ENCODE data around the gene KCNK16.

KCNK16 gene

GRCh38 chr6:39327507-39327906 is 5.0 kb upstream of the KCNK16 start (continued):
- TF ChIP-seq ZNF426 (tag by site-specific recombination; IDR thresholded peaks at IDR 0.05) (no peak), ZBTB10 (tag by site-specific recombination; IDR thresholded peaks at IDR 0.05) (no peak), ZFP37 (tag by site-specific recombination; IDR thresholded peaks at IDR 0.05) (no peak)

GRCh38 chr6:39321761-39322160 is 741 bp downstream of the KCNK16 start:
- ChIA-PET CTCF (interaction anchor here (0.6 to 1.9 kb wide), 3 partner anchors 12 to 544 kb away, joined by 3 to 9 read pairs (median 3); no protein-coding TSS in a partner anchor), POLR2A (no interaction called here)

DNA sequence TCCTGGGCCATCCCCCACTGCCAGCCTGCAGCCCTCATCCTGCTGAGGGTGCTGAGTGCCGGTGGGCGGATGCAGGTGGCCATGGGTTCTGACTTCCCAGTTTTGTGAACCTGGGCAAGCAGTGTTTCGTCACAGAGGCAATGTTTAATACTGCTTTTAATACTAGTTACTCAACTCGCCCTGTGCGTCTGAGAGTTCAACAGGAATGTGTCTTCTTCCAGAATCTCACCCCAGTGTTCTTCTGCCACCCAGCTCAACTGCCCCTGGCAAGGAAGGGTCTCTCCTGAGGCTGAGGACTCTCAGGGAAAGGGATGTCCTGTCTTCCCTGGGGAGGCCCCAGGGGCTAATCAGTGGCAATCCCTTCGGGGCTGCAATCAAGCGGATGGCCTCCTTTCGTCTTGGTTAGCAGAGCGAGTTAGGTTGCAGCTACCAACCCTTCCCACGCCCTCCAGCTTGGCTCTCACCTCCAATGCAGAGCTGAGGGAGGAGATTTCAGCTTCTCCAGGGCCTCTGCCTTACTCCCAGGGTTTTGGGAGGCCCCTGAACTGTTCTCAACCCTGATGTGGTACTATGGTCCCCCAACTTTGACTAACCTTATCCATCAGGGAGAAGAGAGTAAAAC is 2.0 kb downstream of the KCNK16 start:
- ChIA-PET POLR2A (no interaction called here), CTCF (interaction anchor here (0.6 to 1.9 kb wide), 3 partner anchors 11 to 156 kb away, joined by 3 to 9 read pairs (median 5); no protein-coding TSS in a partner anchor)
- Histone ChIP-seq H3K9me3 (ENCODE audit: control insufficient read depth, insufficient read depth, low read depth, low read length) (no peaks in the 10 kb centered on the region), H3K4me1 (ENCODE audit: control insufficient read depth, insufficient read depth, low read length) (no peaks in the 10 kb centered on the region), H3K4me3 (ENCODE audit: low read depth, low read length) (no peak overlapping the region), H3K36me3 (ENCODE audit: control insufficient read depth in 2 of 2, insufficient read depth in 1 of 2, low read length in 2 of 2) (no peaks in the 10 kb centered on the region), H3K27ac (ENCODE audit: extremely low read depth, low read depth, low read length) (no peak overlapping the region)
- no peak for TF ChIP-seq ZNF433 (tag by site-specific recombination; IDR thresholded peaks at IDR 0.05; ENCODE audit: low read depth)
- TF ChIP-seq OVOL3 (tag by site-specific recombination; IDR thresholded peaks at IDR 0.05): no peak
- no peak for TF ChIP-seq ZFP41 (tag by site-specific recombination; IDR thresholded peaks at IDR 0.05; ENCODE audit: borderline replicate concordance)
- TF ChIP-seq ZNF610 (tag by site-specific recombination; IDR thresholded peaks at IDR 0.05; ENCODE audit: borderline replicate concordance): no peak
- no peak for TF ChIP-seq BCL11A (tag by site-specific recombination; IDR thresholded peaks at IDR 0.05; ENCODE audit: low read depth)
- no peak for TF ChIP-seq SP7 (tag by site-specific recombination; IDR thresholded peaks at IDR 0.05)
- no peak for TF ChIP-seq EGR2 (tag by site-specific recombination; IDR thresholded peaks at IDR 0.05; ENCODE audit: low read depth)
- no peak for TF ChIP-seq ZNF114 (tag by site-specific recombination; IDR thresholded peaks at IDR 0.05)
- no peak for TF ChIP-seq ZNF391 (tag by site-specific recombination; IDR thresholded peaks at IDR 0.05; ENCODE audit: borderline replicate concordance, low read depth)
- TF ChIP-seq, protein P1, sequence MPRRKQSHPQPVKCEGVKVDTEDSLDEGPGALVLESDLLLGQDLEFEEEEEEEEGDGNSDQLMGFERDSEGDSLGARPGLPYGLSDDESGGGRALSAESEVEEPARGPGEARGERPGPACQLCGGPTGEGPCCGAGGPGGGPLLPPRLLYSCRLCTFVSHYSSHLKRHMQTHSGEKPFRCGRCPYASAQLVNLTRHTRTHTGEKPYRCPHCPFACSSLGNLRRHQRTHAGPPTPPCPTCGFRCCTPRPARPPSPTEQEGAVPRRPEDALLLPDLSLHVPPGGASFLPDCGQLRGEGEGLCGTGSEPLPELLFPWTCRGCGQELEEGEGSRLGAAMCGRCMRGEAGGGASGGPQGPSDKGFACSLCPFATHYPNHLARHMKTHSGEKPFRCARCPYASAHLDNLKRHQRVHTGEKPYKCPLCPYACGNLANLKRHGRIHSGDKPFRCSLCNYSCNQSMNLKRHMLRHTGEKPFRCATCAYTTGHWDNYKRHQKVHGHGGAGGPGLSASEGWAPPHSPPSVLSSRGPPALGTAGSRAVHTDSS (tag by site-specific recombination; IDR thresholded peaks at IDR 0.05): no peak
- TF ChIP-seq ZNF510 (tag by site-specific recombination; IDR thresholded peaks at IDR 0.05; ENCODE audit: insufficient replicate concordance): no peak
- TF ChIP-seq ZNF561 (tag by site-specific recombination; IDR thresholded peaks at IDR 0.05; ENCODE audit: borderline replicate concordance): no peak
- no peak for TF ChIP-seq ZNF704 (tag by site-specific recombination; IDR thresholded peaks at IDR 0.05)
- no peak for TF ChIP-seq ZNF830 (tag by site-specific recombination; IDR thresholded peaks at IDR 0.05; ENCODE audit: low read depth)
- no peak for TF ChIP-seq KLF16 (tag by site-specific recombination; IDR thresholded peaks at IDR 0.05)
- TF ChIP-seq ZNF112 (tag by site-specific recombination; IDR thresholded peaks at IDR 0.05): no peak

More at GRCh38 chr6:39321761-39322160, 741 bp downstream of the KCNK16 start:
- Histone ChIP-seq H3K4me3 (ENCODE audit: low read depth, low read length) (no peak overlapping the region), H3K4me1 (ENCODE audit: control insufficient read depth, insufficient read depth, low read length) (no peaks in the 10 kb centered on the region), H3K9me3 (ENCODE audit: control insufficient read depth, insufficient read depth, low read depth, low read length) (no peaks in the 10 kb centered on the region), H3K36me3 (ENCODE audit: control insufficient read depth in 2 of 2, insufficient read depth in 1 of 2, low read length in 2 of 2) (no peaks in the 10 kb centered on the region), H3K27ac (ENCODE audit: extremely low read depth, low read depth, low read length) (no peak overlapping the region)
- TF ChIP-seq ZNF335 (tag by site-specific recombination; conservative IDR thresholded peaks at IDR 0.05) (no peak), ZNF558 (tag by site-specific recombination; IDR thresholded peaks at IDR 0.05) (no peak), YY2 (tag by site-specific recombination; IDR thresholded peaks at IDR 0.05) (no peak), ZNF169 (tag by site-specific recombination; IDR thresholded peaks at IDR 0.05) (no peak), EGR2 (tag by site-specific recombination; IDR thresholded peaks at IDR 0.05; ENCODE audit: low read depth) (no peak), ZNF521 (tag by site-specific recombination; IDR thresholded peaks at IDR 0.05) (no peak)
- TF ChIP-seq, protein P2, sequence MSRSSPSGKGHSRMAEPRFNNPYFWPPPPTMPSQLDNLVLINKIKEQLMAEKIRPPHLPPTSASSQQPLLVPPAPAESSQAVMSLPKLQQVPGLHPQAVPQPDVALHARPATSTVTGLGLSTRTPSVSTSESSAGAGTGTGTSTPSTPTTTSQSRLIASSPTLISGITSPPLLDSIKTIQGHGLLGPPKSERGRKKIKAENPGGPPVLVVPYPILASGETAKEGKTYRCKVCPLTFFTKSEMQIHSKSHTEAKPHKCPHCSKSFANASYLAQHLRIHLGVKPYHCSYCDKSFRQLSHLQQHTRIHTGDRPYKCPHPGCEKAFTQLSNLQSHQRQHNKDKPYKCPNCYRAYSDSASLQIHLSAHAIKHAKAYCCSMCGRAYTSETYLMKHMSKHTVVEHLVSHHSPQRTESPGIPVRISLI (tag by site-specific recombination; IDR thresholded peaks at IDR 0.05): no peak

All from HEK293 (cell line).